GM23248 (cell line): Measurements from ENCODE around the gene ZNF438.

Source experiments
- EZH2 ChIP-seq: fragments of 200-600 bp; sonication (generic); IDR thresholded peaks from 2 replicates; pipeline ENCODE4 v1.6.1; 2018; ENCODE audit warnings: antibody characterized with exemption, mild to moderate bottlenecking; ENCODE audit not compliant: insufficient read depth, poor library complexity, severe bottlenecking
- EZH2phosphoT487 ChIP-seq: fragments of 200-600 bp; sonication (generic); IDR thresholded peaks from 2 replicates; pipeline ENCODE4 v1.6.1; 2018; ENCODE audit warnings: antibody characterized with exemption, moderate library complexity, mild to moderate bottlenecking, low read depth; ENCODE audit not compliant: insufficient read depth

DNA sequence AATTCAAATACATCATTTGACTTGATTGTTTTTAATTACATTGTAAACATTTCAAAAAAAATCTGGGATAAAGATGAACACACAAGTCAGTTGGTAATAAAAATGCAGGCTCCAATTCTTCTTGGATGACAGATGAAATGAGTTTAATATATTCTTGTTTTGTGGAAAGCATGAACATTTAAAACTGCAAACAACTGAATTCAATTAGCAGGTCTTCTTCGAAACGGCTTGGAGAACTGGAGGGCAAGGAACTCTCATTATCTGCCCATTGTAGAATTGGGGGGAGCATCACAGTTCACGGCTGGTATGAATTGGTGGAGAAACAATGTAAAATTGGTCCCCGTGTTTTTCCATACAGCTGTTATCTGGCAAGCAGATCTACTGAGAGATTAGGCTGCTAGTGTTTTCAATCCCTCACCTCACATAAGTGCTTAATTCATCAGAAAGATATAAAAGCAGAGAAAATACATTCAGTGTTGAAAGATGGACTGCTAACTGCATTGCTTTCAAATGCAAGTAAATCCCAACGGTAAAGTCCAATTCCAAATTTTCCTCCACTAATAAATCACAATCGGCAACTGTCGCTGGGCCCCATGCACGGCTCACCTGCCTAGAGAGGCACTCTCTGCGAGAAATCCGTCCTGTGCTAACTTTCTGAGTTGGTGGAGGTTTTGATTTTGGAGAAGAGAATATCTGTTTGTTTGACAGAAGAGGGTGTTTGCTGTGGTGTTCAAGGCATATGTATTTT, 199.5 kb downstream of the ZNF438 start:
- TF ChIP-seq EZH2 (no peak), EZH2phosphoT487 (no peak)
